ENCODE data around the gene EXOC6B.

Gene EXOC6B

DNA sequence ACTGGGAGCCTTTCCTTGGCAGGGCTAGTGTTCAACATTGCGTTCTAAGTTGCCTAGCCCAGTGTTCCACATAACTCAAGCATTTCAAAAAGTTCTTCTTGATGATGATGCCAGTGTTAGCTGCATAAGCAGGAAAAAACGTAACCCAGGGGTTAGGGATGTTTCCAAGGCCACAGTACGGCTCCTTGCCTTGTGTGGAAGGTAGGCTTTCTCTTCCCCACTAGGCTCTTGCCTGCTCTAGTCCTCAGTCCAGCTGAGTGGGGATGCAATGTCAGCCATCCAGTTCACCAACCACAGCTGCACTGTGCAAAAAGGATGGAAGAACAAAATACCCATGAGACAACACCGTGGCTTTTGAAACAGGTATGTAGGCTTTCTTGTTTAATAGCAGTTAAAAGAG, 650.2 kb downstream of the EXOC6B start (continued):
- TF ChIP-seq, protein P1, sequence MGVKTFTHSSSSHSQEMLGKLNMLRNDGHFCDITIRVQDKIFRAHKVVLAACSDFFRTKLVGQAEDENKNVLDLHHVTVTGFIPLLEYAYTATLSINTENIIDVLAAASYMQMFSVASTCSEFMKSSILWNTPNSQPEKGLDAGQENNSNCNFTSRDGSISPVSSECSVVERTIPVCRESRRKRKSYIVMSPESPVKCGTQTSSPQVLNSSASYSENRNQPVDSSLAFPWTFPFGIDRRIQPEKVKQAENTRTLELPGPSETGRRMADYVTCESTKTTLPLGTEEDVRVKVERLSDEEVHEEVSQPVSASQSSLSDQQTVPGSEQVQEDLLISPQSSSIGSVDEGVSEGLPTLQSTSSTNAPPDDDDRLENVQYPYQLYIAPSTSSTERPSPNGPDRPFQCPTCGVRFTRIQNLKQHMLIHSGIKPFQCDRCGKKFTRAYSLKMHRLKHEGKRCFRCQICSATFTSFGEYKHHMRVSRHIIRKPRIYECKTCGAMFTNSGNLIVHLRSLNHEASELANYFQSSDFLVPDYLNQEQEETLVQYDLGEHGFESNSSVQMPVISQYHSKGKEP (tag by site-specific recombination; IDR thresholded peaks at IDR 0.05): no peak

DNA sequence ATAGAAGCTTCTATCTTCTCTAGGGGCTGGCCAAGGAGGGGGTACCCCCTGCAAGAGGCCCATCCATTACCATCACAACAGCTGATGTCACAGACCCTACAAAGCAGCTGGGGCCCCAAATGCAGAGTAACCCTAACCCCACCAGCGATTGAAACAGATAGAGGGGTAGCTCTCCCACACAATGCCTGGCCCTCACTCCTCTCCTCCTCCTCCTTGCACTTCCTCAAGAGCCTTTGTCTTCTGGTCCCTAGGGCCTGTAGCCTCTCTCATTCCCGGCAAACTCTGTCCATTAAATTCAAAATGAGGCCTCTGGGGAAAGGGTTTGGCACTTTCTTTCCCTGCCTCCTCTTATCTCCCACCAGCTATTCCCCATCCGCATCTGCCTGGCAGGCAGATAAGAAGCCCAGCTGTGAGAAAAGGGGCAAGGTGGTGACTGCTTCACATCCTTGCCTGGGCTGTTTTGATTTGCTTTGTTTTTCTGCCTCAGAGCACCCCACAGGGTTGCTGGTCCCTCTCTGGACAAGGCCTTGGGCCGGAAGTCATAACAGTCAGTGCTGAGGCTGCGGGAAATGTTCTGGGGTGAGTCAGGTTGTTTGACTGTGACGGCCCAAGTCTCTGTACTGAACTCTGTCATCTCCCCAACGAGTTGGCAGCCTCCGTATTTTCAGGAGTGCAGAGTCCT, 652.1 kb downstream of the EXOC6B start:
- Histone ChIP-seq H3K36me3 (ENCODE audit: control insufficient read depth in 2 of 2, insufficient read depth in 1 of 2, low read length in 2 of 2) (peaks cover 0 to 20% of the 10 kb centered on the region in 2 experiments; a peak in 1 of 3 replicates), H3K9me3 (ENCODE audit: control insufficient read depth, insufficient read depth, low read depth, low read length) (no peaks in the 10 kb centered on the region), H3K27ac (ENCODE audit: extremely low read depth, low read depth, low read length) (no peak overlapping the region), H3K4me1 (ENCODE audit: control insufficient read depth, insufficient read depth, low read length) (no peaks in the 10 kb centered on the region; the same call in 1 of the 2 replicates), H3K4me3 (ENCODE audit: low read depth, low read length) (no peak overlapping the region)
- POLR2A ChIA-PET: no interaction called here
- TF ChIP-seq ZNF274 (IDR thresholded peaks at IDR 0.05; ENCODE audit: low read length): no peak
- no peak for TF ChIP-seq ZNF274 (tag by site-specific recombination; IDR thresholded peaks at IDR 0.05; ENCODE audit: borderline replicate concordance)
- TF ChIP-seq, protein P2, sequence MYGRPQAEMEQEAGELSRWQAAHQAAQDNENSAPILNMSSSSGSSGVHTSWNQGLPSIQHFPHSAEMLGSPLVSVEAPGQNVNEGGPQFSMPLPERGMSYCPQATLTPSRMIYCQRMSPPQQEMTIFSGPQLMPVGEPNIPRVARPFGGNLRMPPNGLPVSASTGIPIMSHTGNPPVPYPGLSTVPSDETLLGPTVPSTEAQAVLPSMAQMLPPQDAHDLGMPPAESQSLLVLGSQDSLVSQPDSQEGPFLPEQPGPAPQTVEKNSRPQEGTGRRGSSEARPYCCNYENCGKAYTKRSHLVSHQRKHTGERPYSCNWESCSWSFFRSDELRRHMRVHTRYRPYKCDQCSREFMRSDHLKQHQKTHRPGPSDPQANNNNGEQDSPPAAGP (tag by site-specific recombination; IDR thresholded peaks at IDR 0.05): no peak
- TF ChIP-seq, protein P3, sequence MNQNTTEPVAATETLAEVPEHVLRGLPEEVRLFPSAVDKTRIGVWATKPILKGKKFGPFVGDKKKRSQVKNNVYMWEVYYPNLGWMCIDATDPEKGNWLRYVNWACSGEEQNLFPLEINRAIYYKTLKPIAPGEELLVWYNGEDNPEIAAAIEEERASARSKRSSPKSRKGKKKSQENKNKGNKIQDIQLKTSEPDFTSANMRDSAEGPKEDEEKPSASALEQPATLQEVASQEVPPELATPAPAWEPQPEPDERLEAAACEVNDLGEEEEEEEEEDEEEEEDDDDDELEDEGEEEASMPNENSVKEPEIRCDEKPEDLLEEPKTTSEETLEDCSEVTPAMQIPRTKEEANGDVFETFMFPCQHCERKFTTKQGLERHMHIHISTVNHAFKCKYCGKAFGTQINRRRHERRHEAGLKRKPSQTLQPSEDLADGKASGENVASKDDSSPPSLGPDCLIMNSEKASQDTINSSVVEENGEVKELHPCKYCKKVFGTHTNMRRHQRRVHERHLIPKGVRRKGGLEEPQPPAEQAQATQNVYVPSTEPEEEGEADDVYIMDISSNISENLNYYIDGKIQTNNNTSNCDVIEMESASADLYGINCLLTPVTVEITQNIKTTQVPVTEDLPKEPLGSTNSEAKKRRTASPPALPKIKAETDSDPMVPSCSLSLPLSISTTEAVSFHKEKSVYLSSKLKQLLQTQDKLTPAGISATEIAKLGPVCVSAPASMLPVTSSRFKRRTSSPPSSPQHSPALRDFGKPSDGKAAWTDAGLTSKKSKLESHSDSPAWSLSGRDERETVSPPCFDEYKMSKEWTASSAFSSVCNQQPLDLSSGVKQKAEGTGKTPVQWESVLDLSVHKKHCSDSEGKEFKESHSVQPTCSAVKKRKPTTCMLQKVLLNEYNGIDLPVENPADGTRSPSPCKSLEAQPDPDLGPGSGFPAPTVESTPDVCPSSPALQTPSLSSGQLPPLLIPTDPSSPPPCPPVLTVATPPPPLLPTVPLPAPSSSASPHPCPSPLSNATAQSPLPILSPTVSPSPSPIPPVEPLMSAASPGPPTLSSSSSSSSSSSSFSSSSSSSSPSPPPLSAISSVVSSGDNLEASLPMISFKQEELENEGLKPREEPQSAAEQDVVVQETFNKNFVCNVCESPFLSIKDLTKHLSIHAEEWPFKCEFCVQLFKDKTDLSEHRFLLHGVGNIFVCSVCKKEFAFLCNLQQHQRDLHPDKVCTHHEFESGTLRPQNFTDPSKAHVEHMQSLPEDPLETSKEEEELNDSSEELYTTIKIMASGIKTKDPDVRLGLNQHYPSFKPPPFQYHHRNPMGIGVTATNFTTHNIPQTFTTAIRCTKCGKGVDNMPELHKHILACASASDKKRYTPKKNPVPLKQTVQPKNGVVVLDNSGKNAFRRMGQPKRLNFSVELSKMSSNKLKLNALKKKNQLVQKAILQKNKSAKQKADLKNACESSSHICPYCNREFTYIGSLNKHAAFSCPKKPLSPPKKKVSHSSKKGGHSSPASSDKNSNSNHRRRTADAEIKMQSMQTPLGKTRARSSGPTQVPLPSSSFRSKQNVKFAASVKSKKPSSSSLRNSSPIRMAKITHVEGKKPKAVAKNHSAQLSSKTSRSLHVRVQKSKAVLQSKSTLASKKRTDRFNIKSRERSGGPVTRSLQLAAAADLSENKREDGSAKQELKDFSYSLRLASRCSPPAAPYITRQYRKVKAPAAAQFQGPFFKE (tag by site-specific recombination; IDR thresholded peaks at IDR 0.05; ENCODE audit: borderline replicate concordance): no peak
- TF ChIP-seq, protein P4, sequence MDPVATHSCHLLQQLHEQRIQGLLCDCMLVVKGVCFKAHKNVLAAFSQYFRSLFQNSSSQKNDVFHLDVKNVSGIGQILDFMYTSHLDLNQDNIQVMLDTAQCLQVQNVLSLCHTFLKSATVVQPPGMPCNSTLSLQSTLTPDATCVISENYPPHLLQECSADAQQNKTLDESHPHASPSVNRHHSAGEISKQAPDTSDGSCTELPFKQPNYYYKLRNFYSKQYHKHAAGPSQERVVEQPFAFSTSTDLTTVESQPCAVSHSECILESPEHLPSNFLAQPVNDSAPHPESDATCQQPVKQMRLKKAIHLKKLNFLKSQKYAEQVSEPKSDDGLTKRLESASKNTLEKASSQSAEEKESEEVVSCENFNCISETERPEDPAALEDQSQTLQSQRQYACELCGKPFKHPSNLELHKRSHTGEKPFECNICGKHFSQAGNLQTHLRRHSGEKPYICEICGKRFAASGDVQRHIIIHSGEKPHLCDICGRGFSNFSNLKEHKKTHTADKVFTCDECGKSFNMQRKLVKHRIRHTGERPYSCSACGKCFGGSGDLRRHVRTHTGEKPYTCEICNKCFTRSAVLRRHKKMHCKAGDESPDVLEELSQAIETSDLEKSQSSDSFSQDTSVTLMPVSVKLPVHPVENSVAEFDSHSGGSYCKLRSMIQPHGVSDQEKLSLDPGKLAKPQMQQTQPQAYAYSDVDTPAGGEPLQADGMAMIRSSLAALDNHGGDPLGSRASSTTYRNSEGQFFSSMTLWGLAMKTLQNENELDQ (tag by site-specific recombination; IDR thresholded peaks at IDR 0.05; ENCODE audit: low read depth): no peak
- no peak for TF ChIP-seq ZNF561 (tag by site-specific recombination; IDR thresholded peaks at IDR 0.05; ENCODE audit: borderline replicate concordance)
- no peak for TF ChIP-seq ZBTB48 (tag by site-specific recombination; IDR thresholded peaks at IDR 0.05)
- no peak for TF ChIP-seq ZNF214 (tag by site-specific recombination; IDR thresholded peaks at IDR 0.05; ENCODE audit: borderline replicate concordance)
- no peak for TF ChIP-seq ZNF48 (tag by site-specific recombination; IDR thresholded peaks at IDR 0.05)
- TF ChIP-seq, protein P5, sequence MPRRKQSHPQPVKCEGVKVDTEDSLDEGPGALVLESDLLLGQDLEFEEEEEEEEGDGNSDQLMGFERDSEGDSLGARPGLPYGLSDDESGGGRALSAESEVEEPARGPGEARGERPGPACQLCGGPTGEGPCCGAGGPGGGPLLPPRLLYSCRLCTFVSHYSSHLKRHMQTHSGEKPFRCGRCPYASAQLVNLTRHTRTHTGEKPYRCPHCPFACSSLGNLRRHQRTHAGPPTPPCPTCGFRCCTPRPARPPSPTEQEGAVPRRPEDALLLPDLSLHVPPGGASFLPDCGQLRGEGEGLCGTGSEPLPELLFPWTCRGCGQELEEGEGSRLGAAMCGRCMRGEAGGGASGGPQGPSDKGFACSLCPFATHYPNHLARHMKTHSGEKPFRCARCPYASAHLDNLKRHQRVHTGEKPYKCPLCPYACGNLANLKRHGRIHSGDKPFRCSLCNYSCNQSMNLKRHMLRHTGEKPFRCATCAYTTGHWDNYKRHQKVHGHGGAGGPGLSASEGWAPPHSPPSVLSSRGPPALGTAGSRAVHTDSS (tag by site-specific recombination; IDR thresholded peaks at IDR 0.05): no peak
- no peak for TF ChIP-seq ZNF701 (tag by site-specific recombination; IDR thresholded peaks at IDR 0.05)
- TF ChIP-seq, protein P6, sequence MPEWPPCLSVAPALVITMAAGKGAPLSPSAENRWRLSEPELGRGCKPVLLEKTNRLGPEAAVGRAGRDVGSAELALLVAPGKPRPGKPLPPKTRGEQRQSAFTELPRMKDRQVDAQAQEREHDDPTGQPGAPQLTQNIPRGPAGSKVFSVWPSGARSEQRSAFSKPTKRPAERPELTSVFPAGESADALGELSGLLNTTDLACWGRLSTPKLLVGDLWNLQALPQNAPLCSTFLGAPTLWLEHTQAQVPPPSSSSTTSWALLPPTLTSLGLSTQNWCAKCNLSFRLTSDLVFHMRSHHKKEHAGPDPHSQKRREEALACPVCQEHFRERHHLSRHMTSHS (tag by site-specific recombination; IDR thresholded peaks at IDR 0.05): no peak
- TF ChIP-seq ZNF184 (tag by site-specific recombination; IDR thresholded peaks at IDR 0.05): no peak
- TF ChIP-seq ZNF324 (tag by site-specific recombination; IDR thresholded peaks at IDR 0.05): no peak
- TF ChIP-seq ZFHX2 (tag by site-specific recombination; conservative IDR thresholded peaks at IDR 0.05): no peak
- no peak for TF ChIP-seq ZNF791 (tag by site-specific recombination; IDR thresholded peaks at IDR 0.05)
- TF ChIP-seq, protein P7, sequence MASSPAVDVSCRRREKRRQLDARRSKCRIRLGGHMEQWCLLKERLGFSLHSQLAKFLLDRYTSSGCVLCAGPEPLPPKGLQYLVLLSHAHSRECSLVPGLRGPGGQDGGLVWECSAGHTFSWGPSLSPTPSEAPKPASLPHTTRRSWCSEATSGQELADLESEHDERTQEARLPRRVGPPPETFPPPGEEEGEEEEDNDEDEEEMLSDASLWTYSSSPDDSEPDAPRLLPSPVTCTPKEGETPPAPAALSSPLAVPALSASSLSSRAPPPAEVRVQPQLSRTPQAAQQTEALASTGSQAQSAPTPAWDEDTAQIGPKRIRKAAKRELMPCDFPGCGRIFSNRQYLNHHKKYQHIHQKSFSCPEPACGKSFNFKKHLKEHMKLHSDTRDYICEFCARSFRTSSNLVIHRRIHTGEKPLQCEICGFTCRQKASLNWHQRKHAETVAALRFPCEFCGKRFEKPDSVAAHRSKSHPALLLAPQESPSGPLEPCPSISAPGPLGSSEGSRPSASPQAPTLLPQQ (tag by site-specific recombination; IDR thresholded peaks at IDR 0.05): no peak
- no peak for TF ChIP-seq ZBTB1 (tag by site-specific recombination; IDR thresholded peaks at IDR 0.05)
- CTCF ChIA-PET: no interaction called here
